Stimulated activated CD4-positive, alpha-beta T cell treated with anti-CD3 and anti-CD28 coated beads, Interleukin-1b, Interleukin-23, amount 100 ng/mL, for 24 hours (primary cell): ENCODE results near the gene PMEPA1.
A peak's percentile ranks its signal among the peaks of the same experiment; 100 is the strongest.

Experiments used
- DNase-seq, 4 experiments: peaks; one replicate each; pipeline ENCODE4 v3.0.0-alpha.2; 2020; ENCODE audit warnings: low read depth in 4 of 4, low spot score in 1 of 4

Gene PMEPA1

GRCh38 chr20:57712341-57712740, 2.5 kb upstream of the PMEPA1 start:
- no peak for DNase-seq

- DNase-seq: no peak
These were observed 2.0 kb upstream of the PMEPA1 start for GRCh38 chr20:57711826-57712225.

GRCh38 chr20:57711311-57711712, 1.5 kb upstream of the PMEPA1 start:
- no peak for DNase-seq

GRCh38 chr20:57710841-57711240, 1.0 kb upstream of the PMEPA1 start:
- DNase-seq: no peak

- DNase-seq: no peak
These were observed 831 bp downstream of the PMEPA1 start for GRCh38 chr20:57708694-57709673.

DNA sequence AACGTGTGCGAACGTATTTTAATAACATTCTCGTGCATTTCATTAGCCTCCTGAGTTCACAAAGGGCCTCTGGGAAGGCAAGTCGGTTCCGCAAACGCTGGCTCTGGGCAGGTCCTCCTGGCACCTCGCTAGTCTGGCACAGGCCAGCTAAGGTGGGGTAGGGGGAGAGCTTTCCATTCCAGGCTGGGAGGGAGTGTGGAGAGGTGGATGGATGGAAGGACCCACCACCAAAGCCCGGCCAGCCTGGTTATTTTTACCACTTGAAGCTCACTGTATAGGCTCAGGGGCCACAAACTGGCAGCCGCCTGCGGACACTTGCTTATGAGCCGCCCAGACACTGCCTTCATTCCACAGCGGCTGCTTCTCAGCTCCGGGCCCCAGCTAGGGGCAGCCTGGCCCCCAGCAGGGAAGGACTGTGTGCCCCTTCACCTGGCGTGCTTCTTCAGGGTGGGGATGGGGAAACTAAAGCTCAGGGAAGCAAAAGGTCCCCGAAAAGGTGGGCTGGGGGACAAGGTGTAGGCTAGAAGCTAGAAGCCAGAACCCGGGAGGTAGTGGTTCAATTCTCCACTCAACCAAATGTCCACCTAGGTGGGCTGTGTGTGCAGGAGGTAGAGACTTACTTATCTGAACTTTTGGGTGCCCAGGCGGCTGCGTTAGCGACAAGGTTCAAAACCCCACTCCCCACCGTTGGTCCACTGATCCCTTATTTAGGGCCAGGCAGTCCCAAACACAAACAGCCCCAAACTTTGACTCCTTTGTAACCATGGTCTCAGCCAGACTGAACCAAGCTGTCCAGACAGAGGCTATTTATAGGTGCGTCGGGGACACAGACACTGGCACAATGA, 1.7 kb downstream of the PMEPA1 start:
- no peak for DNase-seq

- no peak for DNase-seq
These were observed 2.5 kb downstream of the PMEPA1 start for GRCh38 chr20:57707320-57707719.

DNA sequence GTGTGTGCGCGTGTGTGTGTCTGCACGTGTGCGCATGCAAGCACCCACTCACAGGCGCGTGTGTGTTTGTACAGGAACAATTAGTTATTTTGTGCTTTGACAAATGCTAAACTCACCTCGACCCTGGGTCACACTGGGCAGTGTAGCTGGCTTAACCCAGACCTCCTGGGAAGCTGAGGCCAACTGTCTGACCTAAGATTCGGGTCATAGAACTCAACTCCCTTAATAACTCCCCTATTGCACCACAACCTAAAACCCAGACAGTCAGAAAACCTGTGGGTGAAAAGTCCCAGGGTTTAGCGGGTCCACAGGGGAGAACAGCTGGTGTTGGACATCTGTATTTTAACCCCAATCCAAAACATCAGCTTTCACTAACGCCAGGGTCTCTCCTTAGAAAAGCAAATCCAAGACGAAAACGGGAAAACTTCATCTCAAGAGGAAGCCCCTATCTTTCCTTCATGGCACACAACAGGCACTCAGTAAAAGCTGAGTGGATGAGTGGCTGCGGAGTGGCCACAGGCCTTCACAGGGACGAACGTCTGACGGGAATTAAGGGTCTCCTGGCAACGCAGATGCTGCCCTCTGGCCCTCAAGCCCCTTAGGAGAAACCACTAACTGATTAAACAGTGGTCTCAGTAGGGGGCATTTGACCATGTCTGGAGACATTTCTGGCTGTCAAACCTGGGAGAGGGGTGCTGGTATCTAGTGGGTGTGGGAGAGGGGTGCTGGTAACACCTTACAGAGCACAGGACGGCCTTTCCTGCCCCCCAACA, 4.5 kb downstream of the PMEPA1 start:
- no peak for DNase-seq

GRCh38 chr20:57704245-57704644, 5.6 kb downstream of the PMEPA1 start:
- DNase-seq: no peak

DNA sequence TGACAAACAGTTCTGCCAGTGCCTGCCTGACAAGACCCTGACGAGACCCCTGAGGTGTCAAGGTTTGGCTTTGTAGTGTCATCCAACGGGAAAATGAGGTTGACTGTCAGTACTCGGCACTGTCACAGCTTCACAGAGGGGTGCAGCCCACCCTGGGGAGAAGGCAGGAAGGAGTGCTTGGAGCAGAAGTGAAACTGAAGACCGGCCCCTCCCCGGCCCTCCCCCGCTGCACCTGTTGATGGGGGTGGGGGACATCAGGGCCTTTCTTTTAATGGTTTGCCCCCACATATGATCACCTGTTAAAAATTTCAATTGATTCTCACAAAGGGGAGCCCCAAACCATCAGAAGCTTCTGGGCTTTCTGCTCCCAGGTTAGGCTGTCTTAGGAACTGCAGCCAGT, 6.8 kb downstream of the PMEPA1 start:
- DNase-seq: no peak

GRCh38 chr20:57702521-57702920, 7.3 kb downstream of the PMEPA1 start:
- DNase-seq: no peak

GRCh38 chr20:57702091-57702490, 7.7 kb downstream of the PMEPA1 start:
- DNase-seq: no peak

DNA sequence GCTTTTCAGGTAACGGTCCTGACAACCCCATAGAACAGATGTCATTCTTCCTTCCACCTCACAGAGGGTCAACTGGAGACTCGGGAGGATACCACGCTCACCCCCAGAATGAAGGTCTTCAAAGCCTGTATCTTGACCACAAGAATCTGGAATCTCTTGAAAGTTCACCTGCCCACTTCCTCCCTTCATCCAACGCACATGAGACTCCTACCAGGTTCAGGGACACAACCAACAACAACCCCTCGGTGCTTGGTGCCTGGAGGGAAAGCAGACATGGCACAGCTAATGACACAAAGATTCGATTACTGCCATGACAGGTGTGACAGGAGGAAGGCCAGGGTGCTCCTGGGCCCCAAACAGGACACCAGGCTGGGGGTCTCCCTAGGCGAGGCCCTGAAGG, 8.2 kb downstream of the PMEPA1 start:
- no peak for DNase-seq

- no peak for DNase-seq
These were observed 8.7 kb downstream of the PMEPA1 start for GRCh38 chr20:57701090-57701489.

- DNase-seq: no peak
These were observed 10.4 kb downstream of the PMEPA1 start for GRCh38 chr20:57699395-57699794.

DNA sequence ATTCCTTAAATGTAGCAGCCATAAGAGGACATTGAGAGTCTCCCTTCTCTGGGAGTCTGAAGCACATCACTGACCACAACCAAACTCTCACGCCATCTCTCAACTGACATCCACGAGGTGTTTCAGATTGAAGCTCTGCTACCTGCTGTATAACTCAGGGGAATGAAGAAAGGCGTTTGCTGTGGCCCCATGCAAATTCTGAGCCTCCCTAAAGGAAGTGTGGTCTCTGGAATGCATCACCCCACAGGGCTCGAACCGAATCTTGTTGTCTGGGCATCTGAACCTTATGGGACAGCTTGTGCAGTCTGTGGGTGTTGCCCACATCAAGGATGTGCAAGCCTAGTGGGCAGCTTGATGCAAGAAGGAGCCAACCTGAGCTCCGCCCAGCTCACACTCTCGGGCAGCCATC, 10.9 kb downstream of the PMEPA1 start:
- no peak for DNase-seq

DNA sequence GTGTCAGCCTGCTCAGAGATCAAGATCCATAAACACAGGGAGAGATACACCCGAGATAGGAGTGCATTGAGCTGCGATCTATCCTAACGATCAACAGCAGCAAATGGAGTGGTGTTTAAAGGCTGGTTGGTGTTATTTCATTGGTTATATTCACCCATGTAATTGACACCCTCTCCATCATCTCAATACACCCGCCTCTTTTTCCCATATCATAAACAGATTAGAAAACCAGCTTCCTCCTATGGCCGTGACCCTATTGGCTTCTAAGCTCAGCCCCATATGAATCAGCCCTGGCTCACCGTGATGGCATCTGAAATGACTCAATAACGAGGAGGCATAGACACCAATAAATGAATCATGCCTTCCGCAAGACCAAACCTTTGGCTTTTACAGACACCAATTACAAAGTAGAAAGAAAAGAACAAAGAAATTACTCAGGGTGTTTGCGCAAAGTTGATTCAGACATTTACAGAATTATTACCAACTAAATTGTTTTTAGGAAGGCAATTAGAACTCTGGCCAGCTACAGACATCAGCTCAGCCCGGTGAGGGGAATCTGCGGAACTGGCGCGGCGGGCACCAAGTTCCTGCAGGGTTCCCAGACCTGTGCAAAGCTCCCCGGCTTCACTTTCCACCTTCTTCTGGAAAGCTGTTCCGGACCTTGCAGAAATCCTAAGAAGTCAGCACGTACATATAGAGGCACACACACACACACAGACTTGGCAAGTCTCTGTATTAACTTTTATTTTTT, 11.5 kb downstream of the PMEPA1 start:
- DNase-seq: peak in 3 of 4 experiments; percentile 21 to 73 (median 57)

GRCh38 chr20:57697543-57697942, 12.3 kb downstream of the PMEPA1 start:
- no peak for DNase-seq

DNA sequence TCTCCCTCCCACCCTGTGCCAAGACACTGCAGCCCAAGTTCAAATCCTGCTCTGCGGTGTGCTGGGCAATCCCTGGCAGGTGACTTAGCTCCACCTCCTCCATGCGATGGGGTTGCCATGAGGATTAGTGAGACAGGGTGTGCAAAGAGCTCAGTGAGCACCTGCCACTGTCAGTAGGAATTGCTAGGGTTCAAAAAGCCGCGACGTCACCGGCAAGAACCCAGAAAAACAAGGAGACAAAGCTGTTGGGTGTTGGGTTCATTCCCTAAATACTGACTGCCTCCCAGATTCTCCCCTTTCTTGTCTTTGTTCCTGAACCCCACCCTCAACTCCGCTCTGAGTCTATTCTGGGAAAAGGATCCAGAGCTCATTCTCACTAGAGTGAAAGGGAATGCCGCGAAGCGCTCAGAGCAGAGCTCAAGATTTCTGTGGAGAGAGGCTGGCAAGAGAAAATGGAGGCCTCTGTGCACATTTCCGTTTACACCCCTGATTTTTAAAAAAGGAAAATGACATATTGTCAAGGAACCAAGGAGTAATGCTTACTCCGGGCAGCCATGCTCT, 13.3 kb downstream of the PMEPA1 start:
- no peak for DNase-seq

DNA sequence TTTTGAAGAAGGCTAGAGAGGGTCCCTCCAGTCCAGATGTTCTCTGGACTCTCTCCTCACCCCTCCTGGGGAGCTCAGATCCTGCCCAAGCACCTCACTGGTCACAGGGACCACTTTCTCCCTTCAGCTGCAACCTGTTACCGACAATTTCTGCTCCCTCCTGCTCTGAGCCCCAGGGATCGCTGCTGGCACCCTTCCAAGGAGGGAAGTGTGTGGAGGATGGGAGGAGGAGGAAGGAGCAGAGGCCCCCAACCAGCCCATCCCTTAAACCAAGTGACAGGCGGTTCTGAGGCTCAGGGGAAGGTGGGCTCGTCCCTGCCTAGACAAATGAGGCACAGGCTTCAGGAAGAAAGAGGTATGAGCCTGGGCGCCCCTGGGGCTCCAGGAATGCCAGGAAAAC, 13.9 kb downstream of the PMEPA1 start:
- no peak for DNase-seq
